MM.1S (cell line): Measurements from ENCODE around the gene CASKIN1.

ENCODE experiments used
- EZH2 ChIP-seq: fragments of 300-600 bp; sonication (generic); optimal IDR thresholded peaks from 2 replicates; pipeline ENCODE3; 2017; ENCODE audit warnings: low read depth, mild to moderate bottlenecking, antibody characterized with exemption, low read length, mixed read lengths
- EZH2phosphoT487 ChIP-seq: fragments of 300-600 bp; sonication (generic); IDR thresholded peaks from 2 replicates; pipeline ENCODE4 v1.6.1; 2018; ENCODE audit warnings: antibody characterized with exemption, low read length
- TF ChIP-seq, protein P1 (sequence below): fragments of 300-600 bp; sonication (generic); IDR thresholded peaks from 2 replicates; pipeline ENCODE4 v1.5.1; 2016; ENCODE audit warnings: antibody characterized with exemption, low read length, mixed read lengths

DNA sequence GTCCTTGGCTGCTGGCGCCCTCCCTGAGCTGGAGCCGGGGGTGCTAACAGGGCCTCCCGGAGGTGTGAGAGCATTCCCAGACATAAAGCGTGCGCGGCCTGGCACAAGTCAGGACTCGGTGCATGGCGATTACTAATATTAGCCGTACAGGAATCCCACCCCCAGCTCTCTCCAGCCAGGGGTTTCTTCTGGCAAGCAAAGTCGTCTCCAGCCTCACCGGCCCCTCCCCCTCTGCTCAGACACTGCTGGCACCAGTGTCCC is 5.0 kb downstream of the CASKIN1 start:
- TF ChIP-seq, protein P1, sequence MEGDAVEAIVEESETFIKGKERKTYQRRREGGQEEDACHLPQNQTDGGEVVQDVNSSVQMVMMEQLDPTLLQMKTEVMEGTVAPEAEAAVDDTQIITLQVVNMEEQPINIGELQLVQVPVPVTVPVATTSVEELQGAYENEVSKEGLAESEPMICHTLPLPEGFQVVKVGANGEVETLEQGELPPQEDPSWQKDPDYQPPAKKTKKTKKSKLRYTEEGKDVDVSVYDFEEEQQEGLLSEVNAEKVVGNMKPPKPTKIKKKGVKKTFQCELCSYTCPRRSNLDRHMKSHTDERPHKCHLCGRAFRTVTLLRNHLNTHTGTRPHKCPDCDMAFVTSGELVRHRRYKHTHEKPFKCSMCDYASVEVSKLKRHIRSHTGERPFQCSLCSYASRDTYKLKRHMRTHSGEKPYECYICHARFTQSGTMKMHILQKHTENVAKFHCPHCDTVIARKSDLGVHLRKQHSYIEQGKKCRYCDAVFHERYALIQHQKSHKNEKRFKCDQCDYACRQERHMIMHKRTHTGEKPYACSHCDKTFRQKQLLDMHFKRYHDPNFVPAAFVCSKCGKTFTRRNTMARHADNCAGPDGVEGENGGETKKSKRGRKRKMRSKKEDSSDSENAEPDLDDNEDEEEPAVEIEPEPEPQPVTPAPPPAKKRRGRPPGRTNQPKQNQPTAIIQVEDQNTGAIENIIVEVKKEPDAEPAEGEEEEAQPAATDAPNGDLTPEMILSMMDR: no peak
- no peak for TF ChIP-seq EZH2phosphoT487
- TF ChIP-seq EZH2: no peak
